Measurements from ENCODE around the gene TARDBP.
"Not testable (repeated sequence)": the region's sequence is repeated elsewhere in the genome, so short reads cannot be mapped to it uniquely, and the experiment has no call there.

TARDBP gene

DNA sequence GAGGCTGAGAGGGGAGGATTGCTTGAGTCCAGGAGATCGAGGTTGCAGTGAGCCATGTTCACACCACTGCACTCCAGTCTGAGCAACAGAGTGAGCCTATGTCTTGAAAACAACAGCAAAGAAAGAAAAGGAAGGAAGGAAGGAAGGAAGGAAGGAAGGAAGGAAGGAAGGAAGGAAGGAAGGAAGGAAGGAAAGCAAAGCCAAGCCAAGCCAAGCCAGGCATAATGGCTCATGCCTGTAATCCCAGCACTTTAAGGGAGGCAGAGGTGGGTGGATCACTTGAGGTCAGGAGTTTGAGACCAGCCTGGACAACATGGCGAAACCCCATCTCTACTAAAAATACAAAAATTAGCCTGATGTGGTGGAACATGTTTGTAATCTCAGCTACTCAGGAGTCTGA, 20.4 kb upstream of the TARDBP start:
- FAIRE-seq; DNase-seq (ENCODE audit: insufficient read length, low spot score): not testable (repeated sequence)

DNA sequence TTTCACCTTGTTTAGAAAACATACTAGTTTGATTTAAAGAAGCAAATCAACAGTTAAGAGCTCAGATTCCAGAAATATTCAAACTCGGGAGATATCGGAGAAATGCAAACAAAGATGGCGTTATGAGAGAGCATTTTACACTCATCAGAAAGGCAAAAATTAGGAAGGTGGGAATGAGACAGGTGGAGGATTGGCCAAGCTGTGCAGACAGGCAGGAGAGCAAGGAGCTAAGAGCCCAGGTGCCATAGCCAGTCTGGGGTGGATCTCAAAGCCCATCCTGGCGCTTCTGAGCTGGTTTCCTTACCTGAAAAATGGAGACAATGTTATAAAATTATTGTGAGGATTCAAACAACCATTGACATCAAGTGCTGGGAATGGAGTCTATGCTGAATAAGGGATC, 19.6 kb upstream of the TARDBP start:
- no peak for FAIRE-seq
- no peak for DNase-seq (ENCODE audit: insufficient read length, low spot score)

DNA sequence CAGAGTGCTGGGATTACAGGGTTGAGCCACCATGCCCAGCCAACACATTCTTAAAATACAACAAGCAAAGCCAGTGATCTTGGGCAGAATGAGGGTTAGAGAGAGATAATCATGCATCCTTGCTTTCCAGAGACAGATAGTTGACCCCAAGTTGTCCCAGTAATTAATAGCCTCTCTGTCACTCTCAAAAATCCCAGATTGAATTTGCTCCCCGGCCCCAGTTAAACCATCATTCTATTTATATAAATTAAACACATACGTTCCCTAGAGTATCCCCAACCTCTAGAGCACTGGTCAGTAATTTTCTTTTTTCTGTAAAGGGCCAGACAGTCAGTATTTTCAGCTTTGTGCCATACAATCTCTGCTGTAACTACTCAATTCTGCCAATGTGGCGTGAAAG, 16.4 kb upstream of the TARDBP start:
- DNase-seq (ENCODE audit: insufficient read length, low spot score) (no peak), FAIRE-seq (no peak)

DNA sequence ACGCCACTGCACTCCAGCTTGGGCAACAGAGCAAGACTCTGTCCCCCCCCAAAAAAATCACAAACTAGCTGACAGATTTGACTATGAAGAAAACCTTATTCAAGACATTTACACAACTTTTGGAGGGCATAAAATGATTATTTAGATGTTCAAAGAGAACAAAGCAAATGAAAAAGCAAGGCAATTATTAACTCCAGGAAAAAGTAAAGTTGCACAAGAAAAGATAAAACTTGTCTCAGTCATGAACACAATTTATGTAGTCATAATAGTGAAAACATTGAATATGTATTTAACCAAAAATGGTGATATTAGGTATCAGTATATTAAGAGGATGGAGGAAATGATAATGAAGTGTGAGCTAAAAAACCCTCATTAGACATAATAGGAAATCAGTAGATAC, 11.9 kb upstream of the TARDBP start:
- no peak for DNase-seq (ENCODE audit: insufficient read length, low spot score)
- no peak for FAIRE-seq

DNA sequence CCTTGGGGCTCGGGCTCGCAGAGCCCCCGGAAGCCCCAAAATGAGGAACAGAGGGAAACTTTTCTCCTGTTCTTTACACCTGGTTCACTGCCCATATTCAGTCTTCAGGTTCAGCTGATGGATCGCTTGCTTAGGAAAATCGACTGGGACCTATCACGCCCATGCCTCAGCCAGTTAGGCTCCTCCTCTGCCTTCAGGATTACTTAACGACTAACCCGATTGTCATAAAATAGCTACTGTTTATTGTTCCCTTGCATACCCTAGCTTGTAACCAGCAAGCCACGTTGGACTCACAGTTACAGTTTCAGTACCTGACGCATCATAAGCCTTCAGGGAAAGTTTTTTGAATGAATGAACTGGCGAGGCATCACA, 692 bp downstream of the TARDBP start:
- FAIRE-seq (no peak), DNase-seq (ENCODE audit: insufficient read length, low spot score) (peak; percentile 14)

DNA sequence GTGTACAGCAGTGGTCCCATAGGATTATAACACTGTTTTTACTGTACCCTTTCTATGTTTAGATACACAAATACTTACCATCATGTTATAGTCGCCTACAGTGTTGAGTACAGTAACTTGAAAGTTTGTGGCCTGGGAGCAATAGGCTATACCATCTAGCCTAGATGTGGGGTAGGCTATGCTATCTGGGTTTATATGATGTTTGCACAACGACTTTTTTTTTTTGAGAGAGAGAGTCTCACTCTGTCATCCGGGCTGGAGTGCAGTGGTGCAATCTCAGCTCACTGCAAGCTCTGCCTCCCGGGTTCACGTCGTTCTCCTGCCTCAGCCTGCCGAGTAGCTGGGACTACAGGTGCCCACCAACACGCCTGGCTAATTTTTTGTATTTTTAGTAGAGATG, 6.9 kb downstream of the TARDBP start:
- DNase-seq (ENCODE audit: insufficient read length, low spot score); FAIRE-seq: not testable (repeated sequence)

DNA sequence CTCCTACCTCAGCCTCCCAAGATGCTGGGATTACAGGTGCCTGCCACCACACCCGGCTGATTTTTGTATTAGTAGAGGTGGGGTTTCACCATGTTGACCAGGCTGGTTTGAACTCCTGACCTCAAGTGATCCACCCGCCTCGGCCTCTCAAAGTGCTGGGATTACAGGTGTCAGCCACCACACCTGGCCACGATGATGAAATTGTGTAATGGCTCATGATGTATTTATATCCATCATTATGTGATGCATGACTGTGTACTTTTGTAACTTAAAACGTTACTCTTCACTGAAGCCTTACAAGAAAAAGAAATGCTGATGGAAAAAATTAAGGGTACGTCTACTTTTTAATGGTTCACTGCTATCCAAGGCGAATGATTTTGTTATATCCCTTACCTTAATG, 7.5 kb downstream of the TARDBP start:
- FAIRE-seq (no peak), DNase-seq (ENCODE audit: insufficient read length, low spot score) (no peak)

DNA sequence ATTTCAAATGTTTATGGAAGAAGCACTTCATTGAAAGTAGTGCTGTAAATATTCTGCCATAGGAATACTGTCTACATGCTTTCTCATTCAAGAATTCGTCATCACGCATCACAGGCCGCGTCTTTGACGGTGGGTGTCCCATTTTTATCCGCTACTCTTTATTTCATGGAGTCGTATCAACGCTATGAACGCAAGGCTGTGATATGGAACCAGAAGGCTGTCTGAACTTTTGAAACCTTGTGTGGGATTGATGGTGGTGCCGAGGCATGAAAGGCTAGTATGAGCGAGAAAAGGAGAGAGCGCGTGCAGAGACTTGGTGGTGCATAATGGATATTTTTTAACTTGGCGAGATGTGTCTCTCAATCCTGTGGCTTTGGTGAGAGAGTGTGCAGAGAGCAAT, 10.7 kb downstream of the TARDBP start:
- no peak for DNase-seq (ENCODE audit: insufficient read length, low spot score)
- no peak for FAIRE-seq

DNA sequence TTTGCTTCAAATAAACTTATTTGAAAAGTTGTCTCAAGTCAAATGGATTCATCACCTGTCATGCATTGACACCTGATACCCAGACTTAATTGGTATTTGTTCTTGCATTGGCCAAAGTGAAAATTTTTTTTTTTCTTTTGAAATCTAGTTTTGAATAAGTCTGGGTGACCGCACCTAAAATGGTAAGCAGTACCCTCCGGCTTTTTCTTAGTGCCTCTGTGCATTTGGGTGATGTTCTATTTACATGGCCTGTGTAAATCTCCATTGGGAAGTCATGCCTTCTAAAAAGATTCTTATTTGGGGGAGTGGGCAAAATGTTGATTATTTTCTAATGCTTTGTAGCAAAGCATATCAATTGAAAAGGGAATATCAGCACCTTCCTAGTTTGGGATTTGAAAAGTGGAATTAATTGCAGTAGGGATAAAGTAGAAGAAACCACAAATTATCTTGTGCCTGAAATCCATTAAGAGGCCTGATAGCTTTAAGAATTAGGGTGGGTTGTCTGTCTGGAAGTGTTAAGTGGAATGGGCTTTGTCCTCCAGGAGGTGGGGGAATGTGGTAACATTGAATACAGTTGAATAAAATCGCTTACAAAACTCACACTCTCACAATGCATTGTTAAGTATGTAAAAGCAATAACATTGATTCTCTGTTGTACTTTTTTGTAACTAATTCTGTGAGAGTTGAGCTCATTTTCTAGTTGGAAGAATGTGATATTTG, 11.9 kb downstream of the TARDBP start:
- DNase-seq (ENCODE audit: insufficient read length, low spot score), result no peak
- FAIRE-seq, result no peak

DNA sequence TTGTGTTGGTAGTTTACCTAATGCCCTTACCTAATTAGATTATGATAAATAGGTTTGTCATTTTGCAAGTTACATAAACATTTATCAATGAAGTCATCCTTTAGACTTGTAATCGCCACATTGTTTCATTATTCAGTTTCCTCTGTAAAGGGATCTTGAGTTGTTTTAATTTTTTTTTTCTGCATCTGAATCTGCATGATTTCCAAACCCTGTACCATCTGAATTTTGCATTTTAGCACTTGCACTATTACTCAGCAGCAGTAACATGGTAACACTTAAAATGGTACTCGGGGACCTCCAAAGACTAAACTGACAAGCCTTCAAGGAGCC, 12.4 kb downstream of the TARDBP start:
- DNase-seq (ENCODE audit: insufficient read length, low spot score), result no peak
- no peak for FAIRE-seq

DNA sequence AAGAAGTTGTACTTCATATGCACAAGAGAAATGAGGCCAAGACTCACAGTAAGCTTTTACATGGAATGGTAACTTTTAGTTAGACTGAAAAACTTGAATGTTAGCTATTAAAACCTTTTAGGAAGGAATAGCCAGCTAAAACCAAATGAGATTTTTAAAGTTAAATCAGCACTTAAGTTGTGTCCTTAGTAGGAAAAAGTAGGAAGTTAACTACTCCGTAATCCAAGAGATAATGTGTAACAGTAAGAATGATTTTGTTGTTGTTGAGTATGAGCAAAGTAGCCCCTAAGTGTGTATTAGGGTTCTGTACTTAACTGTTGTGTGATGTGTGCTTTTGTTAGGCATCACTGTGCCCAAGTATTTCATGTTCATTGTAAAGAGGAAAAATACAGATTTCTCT, 13.2 kb downstream of the TARDBP start:
- FAIRE-seq (no peak), DNase-seq (ENCODE audit: insufficient read length, low spot score) (no peak)

DNA sequence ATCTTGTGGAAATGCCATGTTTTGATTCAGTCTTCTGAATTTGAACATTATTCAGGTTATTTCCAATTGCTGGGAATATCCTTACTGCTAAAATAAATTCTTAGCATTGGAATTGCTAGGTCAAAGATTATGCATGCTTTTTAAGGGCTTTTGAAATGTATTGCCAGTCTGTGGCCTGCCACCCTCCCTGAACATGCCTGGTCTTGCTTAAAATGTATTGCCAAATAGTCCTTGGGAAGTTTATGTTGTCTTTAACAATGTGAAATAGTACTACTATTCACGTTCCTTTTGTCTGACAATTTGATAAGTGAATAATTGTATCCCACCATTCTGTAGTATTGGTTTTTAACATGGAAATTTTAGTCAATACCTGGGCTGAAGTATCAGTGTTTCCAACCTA, 13.6 kb downstream of the TARDBP start:
- FAIRE-seq, result no peak
- DNase-seq (ENCODE audit: insufficient read length, low spot score), result no peak

DNA sequence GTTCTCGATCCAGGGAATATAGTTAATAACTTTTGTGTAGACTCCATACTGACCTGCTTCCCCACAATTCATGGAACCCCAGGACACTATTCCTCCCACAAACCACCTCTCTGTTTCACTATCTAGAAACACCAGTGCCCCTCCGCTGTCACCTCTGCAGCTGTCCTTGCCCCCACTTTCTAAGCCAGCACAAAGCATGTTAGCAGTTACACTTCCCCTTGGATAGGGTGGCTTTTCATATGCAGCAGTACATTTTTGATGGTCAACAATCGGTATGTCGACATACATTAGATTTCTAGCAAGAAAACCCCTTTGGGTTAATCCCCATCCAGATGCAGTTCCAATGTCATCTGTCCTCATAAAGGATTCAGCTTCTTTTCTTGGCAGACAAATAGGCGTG, 14.4 kb downstream of the TARDBP start:
- FAIRE-seq (no peak), DNase-seq (ENCODE audit: insufficient read length, low spot score) (no peak)

DNA sequence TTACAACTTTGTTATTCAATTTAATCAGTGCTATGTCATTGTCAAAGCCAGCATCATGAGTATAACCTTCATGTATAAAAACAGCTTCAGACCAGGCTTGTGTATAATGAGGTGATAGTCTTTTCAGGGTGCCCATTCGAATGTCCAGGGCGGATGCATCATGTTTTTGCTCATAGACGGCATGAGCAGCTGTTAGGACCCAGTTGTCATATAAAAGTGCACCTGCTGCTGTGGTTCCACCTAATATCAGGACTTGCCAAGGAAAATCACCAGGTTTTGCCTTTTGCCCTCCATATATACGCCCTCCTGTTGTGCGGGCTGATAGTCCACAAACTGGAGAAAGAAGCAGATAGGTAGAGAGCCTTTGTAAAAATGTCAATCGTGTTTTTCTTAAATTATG, 14.9 kb downstream of the TARDBP start:
- DNase-seq (ENCODE audit: insufficient read length, low spot score) (no peak), FAIRE-seq (no peak)

DNA sequence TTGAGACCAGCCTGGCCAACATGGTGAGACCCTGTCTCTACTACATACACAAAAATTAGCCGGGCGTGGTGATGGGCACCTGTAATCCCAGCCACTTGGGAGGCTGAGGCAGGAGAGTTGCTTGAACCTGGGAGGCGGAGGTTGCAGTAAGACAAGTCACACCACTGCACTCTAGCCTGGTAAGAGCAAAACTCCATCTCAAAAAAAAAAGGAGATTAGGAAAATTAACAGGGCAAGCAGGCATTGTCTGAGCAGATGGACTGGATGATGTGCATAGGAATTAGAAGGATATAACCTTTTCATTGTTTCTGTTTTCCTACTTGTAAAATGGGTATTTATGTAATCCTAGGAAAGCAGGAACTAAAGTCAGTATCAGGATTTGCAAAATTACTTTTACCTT, 15.6 kb downstream of the TARDBP start:
- FAIRE-seq (no peak), DNase-seq (ENCODE audit: insufficient read length, low spot score) (no peak)

DNA sequence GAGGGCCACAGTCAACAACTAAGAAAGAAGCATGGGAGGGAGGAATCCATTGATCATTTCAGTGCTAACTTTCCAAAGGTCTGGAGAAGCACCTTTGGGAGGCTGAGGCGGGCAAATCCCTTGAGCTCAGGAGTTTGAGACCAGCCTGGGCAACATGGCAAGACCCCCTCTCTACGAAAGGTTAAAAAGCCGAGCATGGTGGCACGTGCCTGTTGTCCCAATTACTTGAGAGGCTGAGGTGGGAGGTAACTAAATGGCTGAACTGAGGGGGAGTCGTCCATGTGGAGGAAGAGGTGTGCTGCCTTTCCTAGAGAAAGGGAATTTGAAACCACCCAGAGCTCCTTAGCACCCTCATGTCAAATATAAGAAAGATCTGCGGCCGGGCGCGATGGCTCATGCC, 18.4 kb downstream of the TARDBP start:
- DNase-seq (ENCODE audit: insufficient read length, low spot score) (no peak), FAIRE-seq (no peak)

DNA sequence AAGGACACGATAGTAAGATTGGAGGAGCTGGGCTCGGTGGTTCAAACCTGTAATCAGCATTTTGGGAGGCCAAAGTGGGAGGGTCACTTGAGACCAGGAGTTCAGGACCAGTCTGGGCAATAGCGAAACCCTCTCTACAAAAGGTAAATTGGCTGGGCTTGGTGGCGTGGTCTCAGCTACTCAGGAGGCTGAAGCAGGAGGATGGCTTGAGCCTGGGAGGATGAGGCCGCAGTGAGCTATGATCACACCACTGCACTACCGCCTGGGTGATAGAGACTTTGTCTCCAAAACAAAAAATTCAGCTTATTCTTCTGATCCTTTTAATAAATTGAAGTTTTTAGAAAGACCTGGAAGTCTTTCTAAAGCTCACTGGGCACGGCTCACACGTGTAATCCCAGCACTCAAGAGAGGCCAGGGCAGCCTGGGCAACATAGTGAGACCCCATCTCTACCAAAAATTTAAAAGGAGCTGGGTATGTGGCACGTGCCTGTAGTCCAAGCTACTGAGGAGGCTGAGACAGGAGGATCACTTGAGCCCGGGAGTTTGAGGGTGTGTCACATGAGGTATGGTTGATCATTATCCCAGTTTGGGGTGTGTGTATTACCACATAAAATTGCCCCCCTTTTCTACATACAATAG, 19.3 kb downstream of the TARDBP start:
- DNase-seq (ENCODE audit: insufficient read length, low spot score) (no peak), FAIRE-seq (no peak)

DNA sequence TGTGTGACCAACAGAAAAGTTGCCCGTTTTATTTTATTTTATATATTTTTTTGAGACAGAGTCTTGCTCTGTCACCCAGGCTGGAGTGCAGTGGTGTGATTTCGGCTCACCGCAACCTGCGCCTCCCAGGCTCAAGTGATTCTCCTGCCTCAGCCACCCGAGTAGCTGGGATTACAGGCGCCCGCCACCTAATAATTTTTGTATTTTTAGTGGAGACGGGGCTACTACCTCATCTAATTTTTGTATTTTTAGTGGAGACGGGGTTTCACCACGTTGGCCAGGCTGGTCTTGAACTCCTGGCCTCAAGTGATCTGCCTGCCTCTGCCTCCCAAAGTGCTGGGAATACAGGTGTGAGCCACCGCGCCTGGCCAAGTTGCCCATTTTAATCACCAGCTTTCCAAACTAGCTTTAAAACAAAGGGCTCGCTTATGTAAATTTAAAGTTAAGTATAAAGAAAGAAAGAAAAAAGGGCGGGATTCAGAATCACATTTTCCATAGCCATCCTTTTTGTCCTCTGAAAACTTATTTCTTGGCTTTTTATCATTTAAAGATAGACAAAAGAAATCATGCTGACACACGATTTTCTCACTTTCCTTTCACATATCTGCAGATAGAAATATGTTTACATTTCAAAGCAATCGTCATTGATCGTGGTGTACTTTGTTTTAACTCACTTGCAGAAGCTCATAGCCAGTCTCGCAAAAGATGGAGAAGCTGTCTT, 24.7 kb downstream of the TARDBP start:
- not testable (repeated sequence) for DNase-seq (ENCODE audit: insufficient read length, low spot score)
- FAIRE-seq, result peak; percentile 89

DNA sequence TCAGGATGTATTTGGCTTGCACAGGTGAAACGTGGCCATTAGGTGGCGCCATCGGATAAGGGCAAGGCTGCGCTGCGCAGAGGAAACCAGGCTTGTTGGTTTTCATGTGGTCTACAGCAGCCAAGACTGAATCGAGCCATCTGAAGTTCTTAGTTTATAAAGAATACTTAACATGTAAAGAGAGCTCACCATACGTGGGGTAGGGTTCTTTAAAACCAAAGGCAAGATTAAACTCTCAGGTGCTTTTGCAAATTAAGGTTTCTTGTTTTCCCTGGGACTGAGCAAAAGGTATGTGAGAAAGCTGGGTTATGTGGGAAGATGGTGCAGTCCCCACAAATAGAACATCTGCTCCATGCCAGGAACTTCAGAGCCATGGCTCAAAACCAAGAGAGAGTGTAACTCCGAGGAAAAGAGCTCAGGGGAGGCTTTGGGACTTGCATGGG, 25.3 kb downstream of the TARDBP start:
- no peak for FAIRE-seq
- peak; percentile 83 for DNase-seq (ENCODE audit: insufficient read length, low spot score)

DNA sequence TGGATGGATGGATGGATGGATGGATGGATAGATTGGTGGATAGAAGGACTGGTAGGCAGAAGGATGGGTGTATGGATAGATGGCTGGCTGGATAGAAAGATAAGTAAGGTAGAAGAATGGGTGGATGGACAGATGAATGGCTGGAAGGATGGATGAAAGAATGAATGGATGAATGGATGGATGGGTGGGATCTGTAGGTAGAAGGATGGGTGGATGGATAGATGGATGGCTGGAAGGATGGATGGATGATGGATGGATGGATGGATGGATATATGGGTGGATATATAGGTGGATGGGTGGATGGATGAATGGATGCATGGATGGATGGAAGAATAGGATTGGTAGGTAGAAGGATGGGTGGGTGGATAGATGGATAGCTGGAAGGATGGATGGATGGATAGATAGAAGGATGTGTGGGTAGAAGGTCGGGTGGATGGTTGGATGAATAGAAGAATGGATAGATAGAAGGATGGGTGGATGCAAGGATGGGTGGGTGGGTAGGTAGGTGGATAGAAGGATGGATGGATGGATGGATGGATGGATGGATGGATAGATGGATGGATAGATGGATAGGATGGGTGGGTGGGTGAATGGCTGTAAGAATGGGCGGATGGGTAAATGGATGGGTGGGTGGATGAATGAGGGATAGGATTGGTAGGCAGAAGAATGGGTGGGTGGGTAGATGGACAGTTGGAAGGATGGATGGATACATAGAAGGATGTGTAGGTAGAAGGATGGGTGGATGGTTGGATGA, 27.1 kb downstream of the TARDBP start:
- DNase-seq (ENCODE audit: insufficient read length, low spot score) (no peak), FAIRE-seq (no peak)

DNA sequence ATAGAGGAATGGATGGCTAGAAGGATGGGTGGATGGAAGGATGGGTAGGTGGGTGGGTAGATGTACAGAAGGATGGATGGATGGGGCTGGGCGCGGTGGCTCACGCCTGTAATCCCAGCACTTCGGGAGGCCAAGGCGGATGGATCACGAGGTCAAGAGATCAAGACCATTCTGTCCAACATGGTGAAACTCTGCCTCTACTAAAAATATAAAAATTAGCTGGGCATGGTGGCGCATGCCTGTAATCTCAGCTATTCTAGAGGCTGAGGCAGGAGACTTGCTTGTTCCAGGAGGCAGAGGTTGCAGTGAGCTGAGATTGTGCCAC, 27.6 kb downstream of the TARDBP start:
- not testable (repeated sequence) for FAIRE-seq; DNase-seq (ENCODE audit: insufficient read length, low spot score)

DNA sequence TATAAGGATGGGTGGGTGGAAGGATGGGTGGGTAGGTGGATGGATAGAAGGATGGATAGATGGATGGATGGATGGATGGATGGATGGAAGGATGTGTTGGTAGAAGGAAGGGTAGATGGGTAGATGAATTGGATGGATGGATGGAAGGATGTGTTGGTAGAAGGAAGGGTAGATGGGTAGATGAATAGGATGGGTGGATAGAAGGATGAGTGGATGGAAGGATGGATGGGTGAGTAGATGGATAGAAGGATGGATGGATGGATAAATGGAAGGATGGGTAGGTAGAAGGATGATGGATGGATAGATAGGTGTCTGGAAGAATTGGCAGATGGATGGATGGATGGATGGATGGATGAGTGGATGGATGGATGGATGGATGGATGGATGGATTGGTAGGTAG, 28.6 kb downstream of the TARDBP start:
- DNase-seq (ENCODE audit: insufficient read length, low spot score), result no peak
- FAIRE-seq, result no peak

Data from HTR-8/SVneo (cell line).